A549 (cell line): ENCODE measurements around the gene TWF1. TPM values are rescaled to one million over a fixed set of nuclear protein-coding genes. Genes with fewer than 3 reads are reported as not detected.

ENCODE experiments used
- ATAC-seq, 2 experiments: fragments of 200-7000 bp in 1 of 2; fragments of >200 bp in 1 of 2; cut with Nextera tagmentation in 1 of 2; cut with Tn5 transposase in 1 of 2; 3 replicates each; pipeline versions ENCODE4 v1.8.0 to v1.9.1; 2018 to 2020; ENCODE audit warnings: mild to moderate bottlenecking in 1 of 2, moderate library complexity in 1 of 2
- CTCF ChIA-PET: fragments of 300-600 bp; sonication (Branson Sonifier 250); formaldehyde crosslinking; extraction: SDS; loops from one replicate; lab custom pipeline; 2021; ENCODE audit warnings: antibody characterized with exemption, inconsistent platforms; lab: Yijun Ruan, JAX
- POLR2A ChIA-PET: fragments of 350-600 bp; formaldehyde crosslinking; extraction: SDS; loops from one replicate; lab custom pipeline; 2021; ENCODE audit warnings: antibody characterized with exemption, inconsistent platforms; lab: Yijun Ruan, JAX
- DNase-seq, 2 experiments: peaks; one replicate each; pipeline versions ENCODE4 v3.0.0 to v3.0.0-alpha.2; 2011 to 2016; ENCODE audit warnings: low read depth in 1 of 2, low spot score in 1 of 2
- FAIRE-seq: peaks from 2 replicates; lab custom pipeline; 2011; peaks lifted over from hg19 to GRCh38; lab: Jason Lieb, UNC
- H3K27ac ChIP-seq, 2 experiments: fragments of >200 bp; sonication (Bioruptor Twin); formaldehyde crosslinking; 3 replicates each; pipeline ENCODE4 v1.5.1; 2016 to 2017
- H3K4me1 ChIP-seq: fragments of >200 bp; sonication (Bioruptor Twin); formaldehyde crosslinking; 3 replicates; pipeline ENCODE4 v1.6.1; 2016
- H3K4me2 ChIP-seq: fragments of >200 bp; sonication (Bioruptor Twin); formaldehyde crosslinking; 3 replicates; pipeline ENCODE4 v1.6.1; 2016
- H3K4me3 ChIP-seq: fragments of >200 bp; sonication (Bioruptor Twin); formaldehyde crosslinking; 3 replicates; pipeline ENCODE4 v1.5.1; 2016
- H3K9me3 ChIP-seq: fragments of >200 bp; sonication (Bioruptor Twin); formaldehyde crosslinking; 3 replicates; pipeline ENCODE4 v1.6.1; 2016
- BHLHE40 ChIP-seq: IDR thresholded peaks from 2 replicates; pipeline ENCODE4 v1.6.1; 2012; ENCODE audit warnings: low read depth, low read length, inconsistent platforms
- CBX8 ChIP-seq: fragments of 200-600 bp; sonication (generic); IDR thresholded peaks from 2 replicates; pipeline ENCODE4 v1.6.1; 2016
- CEBPB ChIP-seq, 2 experiments: fragments of >200 bp in 1 of 2; sonication (Bioruptor Twin) in 1 of 2; formaldehyde crosslinking in 1 of 2; IDR thresholded peaks; 2 replicates each; pipeline ENCODE4 v1.6.1; 2012 to 2016
- CTCF ChIP-seq: fragments of >200 bp; sonication (Bioruptor Twin); formaldehyde crosslinking; IDR thresholded peaks from 3 replicates; pipeline ENCODE4 v1.5.1; 2016
- EP300 ChIP-seq, 2 experiments: fragments of >200 bp; sonication (Bioruptor Twin); formaldehyde crosslinking; IDR thresholded peaks; 2 replicates in 1 of 2; 3 replicates in 1 of 2; pipeline ENCODE4 v1.6.1; 2016 to 2017
- FOSB ChIP-seq: fragments of 250-450 bp; sonication (Bioruptor Pico); IDR thresholded peaks from 2 replicates; pipeline ENCODE4 v1.5.0; 2020; ENCODE audit warnings: mild to moderate bottlenecking, moderate library complexity
- FOSL2 ChIP-seq, 2 experiments: fragments of 450-650 bp in 1 of 2; fragments of >200 bp in 1 of 2; sonication (Bioruptor Twin) in 1 of 2; formaldehyde crosslinking; IDR thresholded peaks; 2 replicates each; pipeline versions ENCODE4 v1.5.0 to v1.6.1; 2016 to 2020; ENCODE audit warnings: mild to moderate bottlenecking in 1 of 2, moderate library complexity in 1 of 2
- HEYL ChIP-seq: fragments of 250-450 bp; sonication (Bioruptor Pico); IDR thresholded peaks from 2 replicates; pipeline ENCODE4 v1.8.0; 2021; ENCODE audit warnings: mild to moderate bottlenecking, moderate library complexity
- HOXA7 ChIP-seq: fragments of 250-450 bp; sonication (Bioruptor Pico); IDR thresholded peaks from 2 replicates; pipeline ENCODE4 v1.5.0; 2020; ENCODE audit warnings: mild to moderate bottlenecking, moderate library complexity
- JUNB ChIP-seq: fragments of >200 bp; sonication (Bioruptor Twin); formaldehyde crosslinking; IDR thresholded peaks from 2 replicates; pipeline ENCODE4 v1.6.1; 2016
- KDM5A ChIP-seq: fragments of 200-600 bp; sonication (generic); IDR thresholded peaks from 2 replicates; pipeline ENCODE4 v1.6.1; 2016; ENCODE audit warnings: antibody characterized with exemption, mild to moderate bottlenecking
- MAZ ChIP-seq: fragments of 150-350 bp; IDR thresholded peaks from 2 replicates; pipeline ENCODE4 v1.6.1; 2014; ENCODE audit warnings: antibody characterized with exemption, low read depth, low read length, borderline replicate concordance
- MYC ChIP-seq: IDR thresholded peaks from 2 replicates; pipeline ENCODE4 v1.6.1; 2012; ENCODE audit warnings: mild to moderate bottlenecking, inconsistent platforms, low read length, improper control_type of control experiment, borderline replicate concordance
- NPAS2 ChIP-seq: fragments of 250-450 bp; sonication (Bioruptor Pico); IDR thresholded peaks from 2 replicates; pipeline ENCODE4 v1.8.0; 2022; ENCODE audit warnings: mild to moderate bottlenecking, moderate library complexity, borderline replicate concordance
- POLR2AphosphoS2 ChIP-seq: conservative IDR thresholded peaks from 2 replicates; pipeline ENCODE4 v1.6.1; 2012; ENCODE audit warnings: low read length, improper control_type of control experiment, inconsistent platforms
- RARB ChIP-seq: fragments of 250-450 bp; sonication (Bioruptor Pico); IDR thresholded peaks from 2 replicates; pipeline ENCODE4 v1.8.0; 2021; ENCODE audit warnings: mild to moderate bottlenecking, moderate library complexity
- RCOR1 ChIP-seq: fragments of 150-350 bp; IDR thresholded peaks from 2 replicates; pipeline ENCODE4 v1.6.1; 2014; ENCODE audit warnings: antibody characterized with exemption, low read length, low read depth
- REST ChIP-seq: fragments of 200-600 bp; sonication (generic); IDR thresholded peaks from 2 replicates; pipeline ENCODE4 v1.6.1; 2016; ENCODE audit warnings: antibody characterized with exemption, mild to moderate bottlenecking, moderate library complexity
- RFX5 ChIP-seq: fragments of 450-650 bp; IDR thresholded peaks from 2 replicates; pipeline ENCODE4 v1.7.1; 2014; ENCODE audit warnings: antibody characterized with exemption, mild to moderate bottlenecking, moderate library complexity
- TP53 ChIP-seq: fragments of 250-450 bp; sonication (Bioruptor Pico); IDR thresholded peaks from 2 replicates; pipeline ENCODE4 v1.5.0; 2021; ENCODE audit warnings: mild to moderate bottlenecking, moderate library complexity
- ZFP36 ChIP-seq: fragments of 450-650 bp; IDR thresholded peaks from 2 replicates; pipeline ENCODE4 v1.6.1; 2014; ENCODE audit warnings: borderline replicate concordance; ENCODE audit not compliant: partially characterized antibody
- ZNF302 ChIP-seq: fragments of 250-450 bp; sonication (Bioruptor Pico); IDR thresholded peaks from 2 replicates; pipeline ENCODE4 v1.9.0; 2021; ENCODE audit warnings: inconsistent platforms, mild to moderate bottlenecking, moderate library complexity
- ZSCAN20 ChIP-seq: fragments of 250-450 bp; sonication (Bioruptor Pico); IDR thresholded peaks from 2 replicates; pipeline ENCODE4 v1.8.0; 2022; ENCODE audit warnings: mild to moderate bottlenecking, moderate library complexity
- polyA plus RNA-seq, 4 experiments: library from polyadenylated mRNA; depleted of rRNA in 3 of 4; stranded (reverse); fragments of >200 nt; fragmentation: RNase III in 1 of 4; extraction: RNeasy Plus Mini Kit Qiagen cat#74134 plus additional on column Dnase treatment in 1 of 4; gene quantifications; 2 replicates in 3 of 4; 3 replicates in 1 of 4; pipeline ENCODE4 v1.2.3, GENCODE V29; 2011 to 2017
- TF ChIP-seq, protein P1 (sequence below): fragments of 150-350 bp; IDR thresholded peaks from 2 replicates; pipeline ENCODE4 v1.6.1; 2014; ENCODE audit warnings: low read depth, mild to moderate bottlenecking, low read length
- TF ChIP-seq, protein P2 (sequence below): IDR thresholded peaks from 2 replicates; pipeline ENCODE4 v1.6.1; 2012
- TF ChIP-seq, protein P3 (sequence below): fragments of 450-650 bp; IDR thresholded peaks from 2 replicates; pipeline ENCODE4 v1.6.1; 2014; ENCODE audit warnings: antibody characterized with exemption

TWF1 gene
- polyA plus RNA-seq, 2 of the 4 experiments (the other 2 are of a cell fraction): 83.1 to 173 TPM

GRCh38 chr12:43789941-43790340, 16.2 kb downstream of the TWF1 start:
- ChIA-PET CTCF (no interaction called here), POLR2A (interaction anchor here (0.6 kb wide), 1 partner anchor 16 kb away, joined by 3 read pairs; no protein-coding TSS in a partner anchor)
- no peak for DNase-seq
- no peak overlapping the region for H3K4me2 ChIP-seq
- H3K4me3 ChIP-seq: no peak overlapping the region
- TF ChIP-seq RARB (CRISPR knock-in tag) (no peak), RCOR1 (no peak), KDM5A (no peak), RFX5 (no peak), EP300 (IDR thresholded peaks at IDR 0.05) (no peak), BHLHE40 (no peak), ZFP36 (no peak), MAZ (no peak), HEYL (no peak), ZNF302 (CRISPR knock-in tag) (no peak), NPAS2 (CRISPR knock-in tag) (no peak), CBX8 (no peak), TP53 (no peak), POLR2AphosphoS2 (no peak), MYC (no peak), FOSL2 (IDR thresholded peaks at IDR 0.05) (no peak), FOSL2 (CRISPR knock-in tag; IDR thresholded peaks at IDR 0.05) (no peak), FOSB (no peak)
- TF ChIP-seq, protein P1, sequence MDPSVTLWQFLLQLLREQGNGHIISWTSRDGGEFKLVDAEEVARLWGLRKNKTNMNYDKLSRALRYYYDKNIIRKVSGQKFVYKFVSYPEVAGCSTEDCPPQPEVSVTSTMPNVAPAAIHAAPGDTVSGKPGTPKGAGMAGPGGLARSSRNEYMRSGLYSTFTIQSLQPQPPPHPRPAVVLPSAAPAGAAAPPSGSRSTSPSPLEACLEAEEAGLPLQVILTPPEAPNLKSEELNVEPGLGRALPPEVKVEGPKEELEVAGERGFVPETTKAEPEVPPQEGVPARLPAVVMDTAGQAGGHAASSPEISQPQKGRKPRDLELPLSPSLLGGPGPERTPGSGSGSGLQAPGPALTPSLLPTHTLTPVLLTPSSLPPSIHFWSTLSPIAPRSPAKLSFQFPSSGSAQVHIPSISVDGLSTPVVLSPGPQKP: no peak
- TF ChIP-seq, protein P2, sequence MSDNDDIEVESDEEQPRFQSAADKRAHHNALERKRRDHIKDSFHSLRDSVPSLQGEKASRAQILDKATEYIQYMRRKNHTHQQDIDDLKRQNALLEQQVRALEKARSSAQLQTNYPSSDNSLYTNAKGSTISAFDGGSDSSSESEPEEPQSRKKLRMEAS: no peak
- no peak for ATAC-seq
- no peak overlapping the region for H3K27ac ChIP-seq
- FAIRE-seq: no peak
- no peaks in the 10 kb centered on the region for H3K9me3 ChIP-seq
- H3K4me1 ChIP-seq: no peaks in the 10 kb centered on the region

DNA sequence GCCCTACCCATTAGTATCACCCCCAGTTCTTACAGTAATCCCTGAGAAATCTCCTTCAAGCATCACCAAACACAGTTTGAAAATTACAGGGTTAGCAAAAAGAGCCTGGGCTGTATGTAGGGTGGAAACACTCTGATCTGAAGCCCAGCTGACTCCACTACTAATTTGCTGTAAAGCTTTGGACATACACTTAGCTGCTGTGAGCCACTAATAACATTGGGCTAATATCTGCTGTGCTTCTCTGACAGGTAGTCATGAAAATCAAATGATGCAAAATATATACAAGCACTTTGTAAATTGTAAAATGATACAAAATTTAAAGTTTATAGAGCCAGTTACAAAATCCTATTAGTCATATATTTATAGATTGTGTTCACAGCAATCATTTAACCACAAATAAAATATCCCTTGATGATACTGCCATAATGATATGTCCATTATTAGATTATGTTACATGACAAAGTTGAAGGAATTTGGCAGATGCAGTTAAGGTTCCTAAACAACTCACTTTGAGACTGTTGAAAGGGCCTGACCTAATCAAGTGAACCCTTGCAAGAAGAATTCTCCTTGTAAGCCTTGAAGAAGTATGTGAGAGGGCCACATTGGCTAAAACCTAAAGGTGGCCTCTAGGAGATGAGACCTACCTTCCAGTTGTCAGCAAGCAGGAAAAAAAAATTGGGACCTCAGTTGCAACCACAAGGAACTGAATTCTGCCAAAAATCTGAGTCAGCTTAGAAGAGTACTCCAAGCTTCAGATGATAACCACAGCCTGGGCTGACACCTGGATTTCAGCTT, 19.0 kb downstream of the TWF1 start:
- Histone ChIP-seq H3K27ac (no peak overlapping the region), H3K9me3 (no peaks in the 10 kb centered on the region), H3K4me1 (no peaks in the 10 kb centered on the region), H3K4me3 (no peak overlapping the region), H3K4me2 (no peak overlapping the region)
- ATAC-seq: no peak
- DNase-seq: no peak
- ChIA-PET POLR2A (no interaction called here), CTCF (interaction anchor here (2.0 kb wide), 1 partner anchor 10 kb away, joined by 8 read pairs; no protein-coding TSS in a partner anchor)
- TF ChIP-seq ZSCAN20 (CRISPR knock-in tag) (no peak), REST (no peak), CTCF (no peak), JUNB (no peak), KDM5A (no peak), HOXA7 (no peak), CEBPB (IDR thresholded peaks at IDR 0.05) (no peak)
- TF ChIP-seq, protein P1: no peak
- TF ChIP-seq, protein P3, sequence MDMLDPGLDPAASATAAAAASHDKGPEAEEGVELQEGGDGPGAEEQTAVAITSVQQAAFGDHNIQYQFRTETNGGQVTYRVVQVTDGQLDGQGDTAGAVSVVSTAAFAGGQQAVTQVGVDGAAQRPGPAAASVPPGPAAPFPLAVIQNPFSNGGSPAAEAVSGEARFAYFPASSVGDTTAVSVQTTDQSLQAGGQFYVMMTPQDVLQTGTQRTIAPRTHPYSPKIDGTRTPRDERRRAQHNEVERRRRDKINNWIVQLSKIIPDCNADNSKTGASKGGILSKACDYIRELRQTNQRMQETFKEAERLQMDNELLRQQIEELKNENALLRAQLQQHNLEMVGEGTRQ: no peak
- no peak for FAIRE-seq
